Activated naive CD8-positive, alpha-beta T cell treated with anti-CD3 and anti-CD28 coated beads, Interleukin-2, amount 10 ng/mL, durations not matched to agents 7 days and 5 days (primary cell): ENCODE results near the gene IP6K3. TPM values are rescaled to one million over a fixed set of nuclear protein-coding genes. Genes with fewer than 3 reads are reported as not detected.
A peak's percentile ranks its signal among the peaks of the same experiment; 100 is the strongest.

Experiments used
- ATAC-seq: fragments of 150-1000 bp; cut with Tn5 transposase; one replicate; pipeline ENCODE4 v1.10.0; 2021; ENCODE audit warnings: low read depth, moderate library complexity
- POLR2A ChIA-PET: fragments of 350-600 bp; sonication (Branson Sonifier 250); formaldehyde crosslinking; loops from one replicate; lab custom pipeline; 2021; ENCODE audit warnings: antibody characterized with exemption; lab: Charles Lee
- DNase-seq: peaks from one replicate; pipeline ENCODE4 v3.0.0; 2021
- H3K27ac Mint-ChIP-seq: one replicate; pipeline ENCODE4 v1.8.0; 2022; ENCODE audit warnings: mild to moderate bottlenecking, mixed read lengths
- H3K27me3 Mint-ChIP-seq: one replicate; pipeline ENCODE4 v1.8.0; 2022; ENCODE audit warnings: mild to moderate bottlenecking, moderate library complexity, mixed read lengths
- H3K36me3 Mint-ChIP-seq: one replicate; pipeline ENCODE4 v1.8.0; 2021; ENCODE audit warnings: mild to moderate bottlenecking, mixed read lengths
- H3K4me1 Mint-ChIP-seq: one replicate; pipeline ENCODE4 v1.8.0; 2021; ENCODE audit warnings: mixed read lengths
- H3K4me3 Mint-ChIP-seq: one replicate; pipeline ENCODE4 v1.8.0; 2022; ENCODE audit warnings: mild to moderate bottlenecking, moderate library complexity, mixed read lengths
- H3K9me3 Mint-ChIP-seq: one replicate; pipeline ENCODE4 v1.8.0; 2021; ENCODE audit warnings: mixed read lengths
- total RNA-seq, 2 experiments: library from RNA; stranded (reverse); gene quantifications; one replicate each; pipeline ENCODE4 v1.2.3, GENCODE V29; 2021

The IP6K3 gene
- total RNA-seq, 2 experiments from 2014 or later, result not detected

GRCh38 chr6:33749401-33749800, 2.7 kb upstream of the IP6K3 start:
- ATAC-seq (no peak), DNase-seq (no peak)
- H3K27me3 Mint-ChIP-seq, result peaks cover 2% of the 10 kb centered on the region
- POLR2A ChIA-PET, result no interaction called here
- no peaks in the 10 kb centered on the region for H3K9me3 Mint-ChIP-seq
- no peaks in the 10 kb centered on the region for H3K36me3 Mint-ChIP-seq
- H3K27ac Mint-ChIP-seq, result peak overlapping the region; percentile 37
- no peaks in the 10 kb centered on the region for H3K4me1 Mint-ChIP-seq
- no peak overlapping the region for H3K4me3 Mint-ChIP-seq

- Mint-ChIP-seq H3K9me3 (no peaks in the 10 kb centered on the region), H3K36me3 (no peaks in the 10 kb centered on the region), H3K27ac (no peak overlapping the region), H3K4me3 (no peak overlapping the region), H3K4me1 (no peaks in the 10 kb centered on the region), H3K27me3 (peaks cover 7% of the 10 kb centered on the region)
- no peak for DNase-seq
- no peak for ATAC-seq
- POLR2A ChIA-PET, result no interaction called here
These were observed 2.1 kb upstream of the IP6K3 start for GRCh38 chr6:33748841-33749240.

GRCh38 chr6:33747823-33748222, 1.1 kb upstream of the IP6K3 start:
- no peak overlapping the region for H3K4me3 Mint-ChIP-seq
- no peak overlapping the region for H3K27ac Mint-ChIP-seq

GRCh38 chr6:33746036-33746600, 587 bp downstream of the IP6K3 start:
- POLR2A ChIA-PET, result interaction anchor here (0.6 to 1.2 kb wide), 2 partner anchors 35 to 446 kb away, joined by 5 to 8 read pairs; partner anchors contain the start of gene UQCC2
- no peak overlapping the region for H3K27ac Mint-ChIP-seq
- H3K9me3 Mint-ChIP-seq, result no peaks in the 10 kb centered on the region
- peaks cover 19% of the 10 kb centered on the region for H3K27me3 Mint-ChIP-seq
- H3K4me3 Mint-ChIP-seq, result no peak overlapping the region
- no peaks in the 10 kb centered on the region for H3K36me3 Mint-ChIP-seq
- no peak for ATAC-seq
- no peak for DNase-seq
- H3K4me1 Mint-ChIP-seq, result no peaks in the 10 kb centered on the region

More at GRCh38 chr6:33747823-33748222, 1.1 kb upstream of the IP6K3 start:
- ATAC-seq, result no peak
- POLR2A ChIA-PET, result no interaction called here
- Mint-ChIP-seq H3K36me3 (no peaks in the 10 kb centered on the region), H3K4me1 (no peaks in the 10 kb centered on the region), H3K27me3 (peaks cover 16% of the 10 kb centered on the region), H3K9me3 (no peaks in the 10 kb centered on the region)
- DNase-seq, result no peak

- no peak overlapping the region for H3K27ac Mint-ChIP-seq
- H3K9me3 Mint-ChIP-seq, result no peaks in the 10 kb centered on the region
- H3K4me3 Mint-ChIP-seq, result no peak overlapping the region
- H3K4me1 Mint-ChIP-seq, result no peaks in the 10 kb centered on the region
- H3K36me3 Mint-ChIP-seq, result no peaks in the 10 kb centered on the region
- POLR2A ChIA-PET, result interaction anchor here (0.6 to 1.2 kb wide), 2 partner anchors 35 to 446 kb away, joined by 5 to 8 read pairs; partner anchors contain the start of gene UQCC2
- no peak for ATAC-seq
- H3K27me3 Mint-ChIP-seq, result peaks cover 19% of the 10 kb centered on the region
- no peak for DNase-seq
These were observed 1.2 kb downstream of the IP6K3 start for GRCh38 chr6:33745548-33745947.

GRCh38 chr6:33744895-33745546, 1.7 kb downstream of the IP6K3 start:
- H3K9me3 Mint-ChIP-seq, result no peaks in the 10 kb centered on the region
- ATAC-seq (no peak), DNase-seq (no peak)
- POLR2A ChIA-PET, result no interaction called here
- H3K27ac Mint-ChIP-seq, result no peak overlapping the region
- no peaks in the 10 kb centered on the region for H3K4me1 Mint-ChIP-seq
- H3K27me3 Mint-ChIP-seq, result peaks cover 19% of the 10 kb centered on the region
- no peaks in the 10 kb centered on the region for H3K36me3 Mint-ChIP-seq
- H3K4me3 Mint-ChIP-seq, result no peak overlapping the region

GRCh38 chr6:33744001-33744848, 2.5 kb downstream of the IP6K3 start:
- POLR2A ChIA-PET, result no interaction called here
- Mint-ChIP-seq H3K36me3 (no peaks in the 10 kb centered on the region), H3K27me3 (peaks cover 19% of the 10 kb centered on the region), H3K4me1 (no peaks in the 10 kb centered on the region), H3K4me3 (no peak overlapping the region), H3K27ac (no peak overlapping the region), H3K9me3 (no peaks in the 10 kb centered on the region)
- ATAC-seq, result peak; percentile 75
- peak; percentile 75 for DNase-seq

- Mint-ChIP-seq H3K9me3 (no peaks in the 10 kb centered on the region), H3K4me3 (no peak overlapping the region), H3K27ac (no peak overlapping the region), H3K27me3 (peaks cover 19% of the 10 kb centered on the region), H3K36me3 (no peaks in the 10 kb centered on the region), H3K4me1 (no peaks in the 10 kb centered on the region)
- ATAC-seq (no peak), DNase-seq (no peak)
- POLR2A ChIA-PET, result no interaction called here
These were observed 3.9 kb downstream of the IP6K3 start for GRCh38 chr6:33742837-33743236.

- Mint-ChIP-seq H3K27me3 (peaks cover 19% of the 10 kb centered on the region), H3K4me1 (no peaks in the 10 kb centered on the region), H3K36me3 (no peaks in the 10 kb centered on the region), H3K4me3 (no peak overlapping the region), H3K9me3 (no peaks in the 10 kb centered on the region), H3K27ac (no peak overlapping the region)
- POLR2A ChIA-PET, result no interaction called here
- no peak for ATAC-seq
- no peak for DNase-seq
These were observed 4.6 kb downstream of the IP6K3 start for GRCh38 chr6:33742092-33742491.

GRCh38 chr6:33740794-33741193, 5.9 kb downstream of the IP6K3 start:
- Mint-ChIP-seq H3K4me1 (no peaks in the 10 kb centered on the region), H3K9me3 (no peaks in the 10 kb centered on the region), H3K27ac (no peak overlapping the region), H3K27me3 (peaks cover 19% of the 10 kb centered on the region), H3K4me3 (no peak overlapping the region), H3K36me3 (no peaks in the 10 kb centered on the region)
- no peak for DNase-seq
- POLR2A ChIA-PET, result no interaction called here
- ATAC-seq, result no peak

GRCh38 chr6:33740204-33740608, 6.5 kb downstream of the IP6K3 start:
- Mint-ChIP-seq H3K27me3 (peaks cover 17% of the 10 kb centered on the region), H3K4me3 (no peak overlapping the region), H3K36me3 (no peaks in the 10 kb centered on the region), H3K27ac (no peak overlapping the region), H3K4me1 (no peaks in the 10 kb centered on the region), H3K9me3 (no peaks in the 10 kb centered on the region)
- ATAC-seq, result no peak
- POLR2A ChIA-PET, result no interaction called here
- no peak for DNase-seq

- no peak overlapping the region for H3K27ac Mint-ChIP-seq
- no peak for ATAC-seq
- POLR2A ChIA-PET, result no interaction called here
- H3K4me1 Mint-ChIP-seq, result no peaks in the 10 kb centered on the region
- no peak overlapping the region for H3K4me3 Mint-ChIP-seq
- H3K9me3 Mint-ChIP-seq, result no peaks in the 10 kb centered on the region
- H3K36me3 Mint-ChIP-seq, result no peaks in the 10 kb centered on the region
- H3K27me3 Mint-ChIP-seq, result peaks cover 17% of the 10 kb centered on the region
- DNase-seq, result no peak
These were observed 7.1 kb downstream of the IP6K3 start for GRCh38 chr6:33739571-33739970.

- ATAC-seq (no peak), DNase-seq (no peak)
- no peak overlapping the region for H3K4me3 Mint-ChIP-seq
- no peaks in the 10 kb centered on the region for H3K9me3 Mint-ChIP-seq
- no peaks in the 10 kb centered on the region for H3K4me1 Mint-ChIP-seq
- no peak overlapping the region for H3K27ac Mint-ChIP-seq
- H3K36me3 Mint-ChIP-seq, result no peaks in the 10 kb centered on the region
- H3K27me3 Mint-ChIP-seq, result peaks cover 13% of the 10 kb centered on the region
- POLR2A ChIA-PET, result no interaction called here
These were observed 7.8 kb downstream of the IP6K3 start for GRCh38 chr6:33738879-33739278.
